Endothelial cell of umbilical vein (primary cell): ENCODE data around the gene TMEM170A. TPM values are rescaled to one million over a fixed set of nuclear protein-coding genes. Genes with fewer than 3 reads are reported as not detected.
"Not testable (repeated sequence)": the region's sequence is repeated elsewhere in the genome, so short reads cannot be mapped to it uniquely, and the experiment has no call there.

Experiments used
- BruUV-seq: library from RNA; stranded (reverse); fragments of 400-500 nt; replicated peaks from 2 replicates; lab custom pipeline; 2021; lab: Mats Ljungman, UMichigan
- CTCF ChIA-PET: fragments of 300-600, 350-600 bp; sonication (Branson Sonifier 250); formaldehyde crosslinking; loops from one replicate; lab custom pipeline; 2021; ENCODE audit warnings: antibody characterized with exemption, inconsistent platforms; lab: Charles Lee
- POLR2A ChIA-PET: fragments of 300-600, 350-600 bp; sonication (Branson Sonifier 250); formaldehyde crosslinking; loops from one replicate; lab custom pipeline; 2021; ENCODE audit warnings: antibody characterized with exemption, inconsistent platforms; lab: Charles Lee
- DNase-seq: peaks from one replicate; pipeline ENCODE4 v3.0.0-alpha.2; 2011; ENCODE audit warnings: low read depth, low spot score
- FAIRE-seq: peaks from 2 replicates; lab custom pipeline; 2011; peaks lifted over from hg19 to GRCh38; lab: Jason Lieb, UNC
- H2AFZ ChIP-seq: 2 replicates; pipeline ENCODE4 v1.6.0; 2012; ENCODE audit warnings: low read depth, low read length, control low read depth, inconsistent platforms
- H3K27ac ChIP-seq: 2 replicates; pipeline ENCODE4 v1.5.1; 2011; ENCODE audit warnings: low read depth, mild to moderate bottlenecking, control low read depth, low read length, moderate library complexity; ENCODE audit not compliant: insufficient read depth
- H3K27me3 ChIP-seq, 2 experiments: 2 replicates each; pipeline versions ENCODE4 v1.6.0 to v1.6.1; 2011; ENCODE audit warnings: low read length in 2 of 2, mixed read lengths in 1 of 2; ENCODE audit not compliant: control insufficient read depth in 2 of 2, insufficient read depth in 2 of 2
- H3K36me3 ChIP-seq, 2 experiments: 2 replicates in 1 of 2; 3 replicates in 1 of 2; pipeline ENCODE4 v1.5.1; 2011; ENCODE audit warnings: low read length in 2 of 2, mild to moderate bottlenecking in 1 of 2, moderate library complexity in 1 of 2; ENCODE audit not compliant: control insufficient read depth in 2 of 2, insufficient read depth in 2 of 2; ENCODE audit errors: extremely low read depth in 1 of 2
- H3K4me1 ChIP-seq: 3 replicates; pipeline ENCODE4 v1.5.1; 2011; ENCODE audit warnings: mild to moderate bottlenecking, low read length; ENCODE audit not compliant: control insufficient read depth, insufficient read depth; ENCODE audit errors: extremely low read depth
- H3K4me2 ChIP-seq: 2 replicates; pipeline ENCODE4 v1.6.1; 2011; ENCODE audit warnings: low read length, control low read depth, mixed read lengths; ENCODE audit not compliant: insufficient read depth
- H3K4me3 ChIP-seq, 3 experiments: fragments of 200-600 bp in 1 of 3; sonication (generic), shearing (Covaris generic) in 1 of 3; replicated peaks in 1 of 3; 2 replicates each; pipeline ENCODE4 v1.5.1; 2011 to 2016; ENCODE audit warnings: control low read depth in 3 of 3, low read length in 3 of 3, mild to moderate bottlenecking in 2 of 3, inconsistent platforms in 1 of 3, low read depth in 1 of 3, moderate library complexity in 1 of 3; ENCODE audit not compliant: insufficient read depth in 1 of 3
- H3K79me2 ChIP-seq: 2 replicates; pipeline ENCODE4 v1.6.0; 2012; ENCODE audit warnings: low read length, inconsistent platforms; ENCODE audit not compliant: control insufficient read depth, insufficient read depth
- H3K9ac ChIP-seq: replicated peaks from 2 replicates; pipeline ENCODE3; 2011; ENCODE audit warnings: low read length, control low read depth; ENCODE audit not compliant: insufficient read depth; ENCODE audit errors: extremely low read depth
- H3K9me1 ChIP-seq: replicated peaks from 3 replicates; pipeline ENCODE4 v1.6.0; 2011; ENCODE audit warnings: mild to moderate bottlenecking, low read length; ENCODE audit not compliant: control insufficient read depth, insufficient read depth; ENCODE audit errors: extremely low read depth
- H3K9me3 ChIP-seq: replicated peaks from 2 replicates; pipeline ENCODE4 v1.5.1; 2012; ENCODE audit warnings: low read length, inconsistent platforms; ENCODE audit not compliant: control insufficient read depth, insufficient read depth
- H4K20me1 ChIP-seq: replicated peaks from 2 replicates; pipeline ENCODE3; 2011; ENCODE audit warnings: mild to moderate bottlenecking, low read length; ENCODE audit not compliant: control insufficient read depth, insufficient read depth; ENCODE audit errors: extremely low read depth
- EZH2 ChIP-seq: IDR thresholded peaks from 2 replicates; pipeline ENCODE4 v1.6.1; 2012; ENCODE audit warnings: borderline replicate concordance, low read depth, mild to moderate bottlenecking, moderate library complexity, low read length, inconsistent platforms; ENCODE audit not compliant: severe bottlenecking
- JUN ChIP-seq: IDR thresholded peaks from 2 replicates; pipeline ENCODE4 v1.6.1; 2011; ENCODE audit warnings: borderline replicate concordance, low read depth; ENCODE audit not compliant: insufficient read length, insufficient read depth
- POLR2A ChIP-seq: IDR thresholded peaks from 2 replicates; pipeline ENCODE4 v1.6.1; 2012; ENCODE audit warnings: low read depth, mild to moderate bottlenecking, control low read depth, low read length
- dilution Hi-C: fragments of 300-500 bp; cut with MboI; formaldehyde crosslinking; loops from one replicate; pipeline ENCODE4 v1.15.0; 2019; ENCODE audit warnings: low sequenced_read_pairs; ENCODE audit not compliant: extremely low pct_ligation_motif_present
- intact Hi-C: fragments of 100-400 bp; cut with micrococcal nuclease; formaldehyde crosslinking; loops from one replicate; pipeline ENCODE4 v1.10.0; 2022
- polyA plus RNA-seq, 4 experiments: library from polyadenylated mRNA; depleted of rRNA in 3 of 4; stranded (reverse) in 3 of 4; unstranded in 1 of 4; fragments of >200 nt; gene quantifications; 2 replicates each; pipeline versions ENCODE4 v1.2.1 to v1.2.3, GENCODE V29; 2011 to 2012; ENCODE audit warnings: missing spikeins in 1 of 4
- total RNA-seq: library from RNA; stranded (reverse); gene quantifications from 2 replicates; pipeline ENCODE4 v1.2.3, GENCODE V29; 2021
- TF ChIP-seq, protein P1 (sequence below), 2 donors: IDR thresholded peaks; 1 replicate in 1 of 2; 2 replicates in 1 of 2; pipeline ENCODE4 v1.5.1; 2011; ENCODE audit warnings: low read length in 2 of 2, mild to moderate bottlenecking in 2 of 2, moderate library complexity in 2 of 2, control low read depth in 1 of 2, inconsistent platforms in 1 of 2, low read depth in 1 of 2; ENCODE audit not compliant: insufficient read depth in 1 of 2; ENCODE audit errors: extremely low read depth in 1 of 2

TMEM170A gene
- total and polyA plus RNA-seq, 2 donors (not counting 3 experiments of a cell fraction or from before 2014, with no cell fraction given) = 12.9 to 22.2 TPM

DNA sequence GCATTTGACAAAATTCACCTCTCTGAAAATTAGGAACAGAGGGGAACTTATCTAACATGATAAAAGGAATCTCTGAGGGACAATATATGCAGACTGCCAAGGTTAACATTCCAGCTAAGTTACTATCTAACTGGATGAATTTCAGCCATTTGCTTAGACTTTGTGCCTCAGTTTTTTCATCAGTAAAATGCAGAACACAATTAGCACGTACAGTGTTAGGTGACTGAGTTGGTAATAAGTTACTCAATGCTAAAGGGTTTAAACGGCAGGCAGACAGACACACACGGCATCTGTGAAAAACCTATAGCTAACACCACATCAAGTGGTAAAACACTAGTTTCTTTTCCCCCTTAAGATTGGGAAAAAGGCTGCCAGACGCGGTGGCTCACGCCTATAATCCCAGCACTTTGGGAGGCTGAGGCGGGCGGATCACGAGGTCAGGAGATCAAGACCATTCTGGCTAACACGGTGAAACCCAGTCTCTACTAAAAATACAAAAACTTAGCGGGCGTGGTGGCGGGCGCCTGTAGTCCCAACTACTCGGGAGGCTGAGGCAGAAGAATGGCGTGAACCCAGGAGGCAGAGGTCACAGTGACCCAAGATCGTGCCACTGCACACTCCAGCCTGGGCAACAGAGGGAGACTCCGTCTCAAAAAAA lies 40.3 kb downstream of the TMEM170A start:
- POLR2A ChIA-PET, H3K9me1 ChIP-seq, H3K27ac ChIP-seq, H3K36me3 ChIP-seq, H3K27me3 ChIP-seq, H3K9me3 ChIP-seq, H3K9ac ChIP-seq, H2AFZ ChIP-seq, intact Hi-C loops, BruUV-seq, H4K20me1 ChIP-seq, DNase-seq, CTCF ChIA-PET, FAIRE-seq, H3K4me3 ChIP-seq, H3K4me1 ChIP-seq, H3K4me2 ChIP-seq, dilution Hi-C loops: not testable (repeated sequence)
- peaks cover 56% of the 10 kb centered on the region for H3K79me2 ChIP-seq

DNA sequence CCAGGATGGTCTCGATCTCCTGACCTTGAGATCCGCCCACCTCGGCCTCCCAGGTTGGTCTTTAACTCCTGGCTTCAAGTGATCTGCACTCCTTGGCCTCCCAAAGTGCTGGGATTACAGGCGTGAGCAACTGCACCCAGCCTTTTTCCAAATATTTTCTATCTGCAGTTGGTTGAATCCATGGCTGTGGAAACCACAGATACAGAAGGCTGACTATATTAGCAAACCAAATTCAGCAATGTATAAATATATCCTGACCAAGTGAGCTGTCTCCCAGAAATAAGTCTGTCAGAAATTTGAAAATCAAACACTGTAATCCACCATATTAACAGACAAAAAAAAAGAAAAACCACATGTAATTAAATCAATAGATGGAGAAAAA lies 40.8 kb downstream of the TMEM170A start:
- intact Hi-C loops (no loop called here), dilution Hi-C loops (no loop called here)
- ChIA-PET POLR2A (no interaction called here), CTCF (no interaction called here)
- H2AFZ ChIP-seq = no peak overlapping the region
- no peaks in the 10 kb centered on the region for H3K9me1 ChIP-seq
- H3K27ac ChIP-seq = no peak overlapping the region
- H3K27me3 ChIP-seq = no peaks in the 10 kb centered on the region
- TF ChIP-seq JUN = no peak
- TF ChIP-seq EZH2 = no peak
- TF ChIP-seq, protein P1, sequence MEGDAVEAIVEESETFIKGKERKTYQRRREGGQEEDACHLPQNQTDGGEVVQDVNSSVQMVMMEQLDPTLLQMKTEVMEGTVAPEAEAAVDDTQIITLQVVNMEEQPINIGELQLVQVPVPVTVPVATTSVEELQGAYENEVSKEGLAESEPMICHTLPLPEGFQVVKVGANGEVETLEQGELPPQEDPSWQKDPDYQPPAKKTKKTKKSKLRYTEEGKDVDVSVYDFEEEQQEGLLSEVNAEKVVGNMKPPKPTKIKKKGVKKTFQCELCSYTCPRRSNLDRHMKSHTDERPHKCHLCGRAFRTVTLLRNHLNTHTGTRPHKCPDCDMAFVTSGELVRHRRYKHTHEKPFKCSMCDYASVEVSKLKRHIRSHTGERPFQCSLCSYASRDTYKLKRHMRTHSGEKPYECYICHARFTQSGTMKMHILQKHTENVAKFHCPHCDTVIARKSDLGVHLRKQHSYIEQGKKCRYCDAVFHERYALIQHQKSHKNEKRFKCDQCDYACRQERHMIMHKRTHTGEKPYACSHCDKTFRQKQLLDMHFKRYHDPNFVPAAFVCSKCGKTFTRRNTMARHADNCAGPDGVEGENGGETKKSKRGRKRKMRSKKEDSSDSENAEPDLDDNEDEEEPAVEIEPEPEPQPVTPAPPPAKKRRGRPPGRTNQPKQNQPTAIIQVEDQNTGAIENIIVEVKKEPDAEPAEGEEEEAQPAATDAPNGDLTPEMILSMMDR (IDR thresholded peaks at IDR 0.05; ENCODE audit: extremely low read depth in 1 of 2, insufficient read depth in 1 of 2, low read depth in 1 of 2, low read length in 2 of 2) = no peak
- TF ChIP-seq POLR2A = no peak
- H3K4me1 ChIP-seq = no peaks in the 10 kb centered on the region
- no peaks in the 10 kb centered on the region for H4K20me1 ChIP-seq
- no peak for FAIRE-seq
- H3K36me3 ChIP-seq = no peaks in the 10 kb centered on the region
- H3K9ac ChIP-seq = no peak overlapping the region
- no peak overlapping the region for H3K4me3 ChIP-seq
- DNase-seq = no peak
- no peak overlapping the region for H3K4me2 ChIP-seq
- peaks cover 60% of the 10 kb centered on the region for H3K79me2 ChIP-seq
- H3K9me3 ChIP-seq = no peaks in the 10 kb centered on the region
- no TSS peak for BruUV-seq
